RWPE1 (cell line): ENCODE results near the gene SRR.
A peak's percentile ranks its signal among the peaks of the same experiment; 100 is the strongest.

ENCODE experiments used
- CTCF ChIA-PET: fragments of 350-600 bp; sonication (Branson Sonifier 250); formaldehyde crosslinking; extraction: SDS; loops from one replicate; lab custom pipeline; 2021; lab: Yijun Ruan, JAX
- POLR2A ChIA-PET: fragments of 400-600 bp; formaldehyde crosslinking; extraction: SDS; loops from one replicate; lab custom pipeline; 2020; ENCODE audit warnings: antibody characterized with exemption; ENCODE audit not compliant: low non-redundant PET; lab: Yijun Ruan, JAX
- DNase-seq: peaks from one replicate; pipeline ENCODE4 v3.0.0; 2012; ENCODE audit warnings: low spot score
- H3K27ac ChIP-seq: fragments of 450-650 bp; 2 replicates; pipeline ENCODE4 v1.5.1; 2017
- CTCF ChIP-seq: fragments of 450-650 bp; conservative IDR thresholded peaks from 2 replicates; pipeline ENCODE4 v1.5.1; 2017; ENCODE audit warnings: low read depth, mild to moderate bottlenecking

The SRR gene

GRCh38 chr17:2365132-2365531, 61.4 kb downstream of the SRR start:
- no peak for TF ChIP-seq CTCF
- H3K27ac ChIP-seq = peak overlapping the region; percentile 25; the same call in 1 of the 2 replicates
- no peak for DNase-seq
- POLR2A ChIA-PET = no interaction called here
- CTCF ChIA-PET = interaction anchor here (0.9 kb wide), 1 partner anchor 17 kb away, joined by 3 read pairs; no protein-coding TSS in a partner anchor

- DNase-seq = no peak
- ChIA-PET CTCF (interaction anchor here (0.7 to 1.2 kb wide), 3 partner anchors 18 to 192 kb away, joined by 3 to 6 read pairs (median 4); no protein-coding TSS in a partner anchor), POLR2A (no interaction called here)
- peak overlapping the region; percentile 36 for H3K27ac ChIP-seq
- TF ChIP-seq CTCF = no peak
These were observed 63.2 kb downstream of the SRR start for GRCh38 chr17:2366747-2367494.

GRCh38 chr17:2368359-2368758, 64.6 kb downstream of the SRR start:
- DNase-seq = no peak
- ChIA-PET CTCF (interaction anchor here (0.6 to 1.0 kb wide), 3 partner anchors 16 to 577 kb away, joined by 4 read pairs; no protein-coding TSS in a partner anchor), POLR2A (no interaction called here)
- peak overlapping the region; percentile 36 for H3K27ac ChIP-seq
- no peak for TF ChIP-seq CTCF

GRCh38 chr17:2369039-2369438, 65.3 kb downstream of the SRR start:
- no peak for DNase-seq
- peak overlapping the region; percentile 36 for H3K27ac ChIP-seq
- ChIA-PET POLR2A (no interaction called here), CTCF (interaction anchor here (0.5 kb wide), 1 partner anchor 125 kb away, joined by 3 read pairs; no protein-coding TSS in a partner anchor)
- no peak for TF ChIP-seq CTCF

- no peak for TF ChIP-seq CTCF
- CTCF ChIA-PET = interaction anchor here (0.5 to 0.7 kb wide), 3 partner anchors 47 to 313 kb away, joined by 3 read pairs; no protein-coding TSS in a partner anchor
These were observed 65.9 kb downstream of the SRR start for GRCh38 chr17:2369551-2370210.

GRCh38 chr17:2370211-2370589, 66.5 kb downstream of the SRR start:
- H3K27ac ChIP-seq = peak overlapping the region; percentile 36
- POLR2A ChIA-PET = no interaction called here
- CTCF ChIA-PET = interaction anchor here (0.6 kb wide), 2 partner anchors 33 to 46 kb away, joined by 3 to 4 read pairs; no protein-coding TSS in a partner anchor
- no peak for TF ChIP-seq CTCF
- DNase-seq = no peak

More at GRCh38 chr17:2369551-2370210, 65.9 kb downstream of the SRR start:
- H3K27ac ChIP-seq = peak overlapping the region; percentile 36
- POLR2A ChIA-PET = no interaction called here
- no peak for DNase-seq
